ENCODE data around the gene METRNL. TPM values are rescaled to one million over a fixed set of nuclear protein-coding genes. Genes with fewer than 3 reads are reported as not detected.
A peak's percentile ranks its signal among the peaks of the same experiment; 100 is the strongest.
"Not testable (repeated sequence)": the region's sequence is repeated elsewhere in the genome, so short reads cannot be mapped to it uniquely, and the experiment has no call there.

Gene METRNL
- 10.1 TPM for polyA plus RNA-seq (2013)

- no peak within 1 kb of the TSS for H3K27ac ChIP-seq (ENCODE audit: insufficient read depth in 1 of 2, low read depth in 1 of 2, low read length in 2 of 2, poor library complexity in 1 of 2, severe bottlenecking in 2 of 2)
- H3K4me3 ChIP-seq (ENCODE audit: control insufficient read depth in 1 of 7, extremely low read depth in 1 of 7, insufficient read depth in 4 of 7, low read depth in 2 of 7, low read length in 6 of 7) = peak within 1 kb of the TSS; percentile 48 to 73 (median 66)
- peaks cover 0 to 28% (median 10%) of the 10 kb centered on the region in 5 experiments for H3K27me3 ChIP-seq (replicated peaks in 2 of 5; ENCODE audit: control insufficient read depth in 4 of 5, insufficient read depth in 5 of 5, low read length in 4 of 5)
- POLR2A ChIA-PET = interaction anchor here (0.6 to 1.3 kb wide), 9 partner anchors 8 to 121 kb away, joined by 3 to 5 read pairs (median 3); no protein-coding TSS in a partner anchor
- CTCF ChIA-PET = no interaction called here
- no peaks in the 10 kb centered on the region for H3K9me3 ChIP-seq (ENCODE audit: control extremely low read depth in 1 of 5, control insufficient read depth in 4 of 5, insufficient read depth in 2 of 5, low read depth in 1 of 5, low read length in 4 of 5)
- peaks cover 6 to 45% (median 38%) of the 10 kb centered on the region in 4 experiments for H3K4me1 ChIP-seq (ENCODE audit: control extremely low read depth in 1 of 4, control insufficient read depth in 4 of 4, insufficient read depth in 4 of 4, low read length in 3 of 4)
- H3K36me3 ChIP-seq (ENCODE audit: control insufficient read depth in 4 of 4, insufficient read depth in 4 of 4, low read length in 3 of 4) = no peaks in the 10 kb centered on the region
- DNase-seq = peak; percentile 40 to 59 (median 55)
- 0% methylated on average over 54 of the region's 69 CpGs for WGBS (ENCODE audit: insufficient coverage)
Observed at GRCh38 chr17:83079352-83079747, at the start of gene METRNL. TSS of gene METRNL (plus strand) at chr17:83079609. CDS start at chr17:83079816, 207 bp downstream.

- 90% methylated on average over 16 of the region's 23 CpGs for WGBS (ENCODE audit: insufficient coverage)
- ChIA-PET POLR2A (no interaction called here), CTCF (no interaction called here)
Observed at GRCh38 chr17:83030432-83030831, 49.0 kb upstream of the METRNL start.

GRCh38 chr17:83031321-83031945, 48.0 kb upstream of the METRNL start:
- H3K27ac ChIP-seq (ENCODE audit: insufficient read depth in 1 of 2, low read depth in 1 of 2, low read length in 2 of 2, poor library complexity in 1 of 2, severe bottlenecking in 2 of 2) = no peak overlapping the region
- H3K4me3 ChIP-seq (ENCODE audit: control insufficient read depth in 1 of 7, extremely low read depth in 1 of 7, insufficient read depth in 4 of 7, low read depth in 2 of 7, low read length in 6 of 7) = no peak overlapping the region
- peaks cover 0 to 4% (median 0%) of the 10 kb centered on the region in 5 experiments for H3K9me3 ChIP-seq (ENCODE audit: control extremely low read depth in 1 of 5, control insufficient read depth in 4 of 5, insufficient read depth in 2 of 5, low read depth in 1 of 5, low read length in 4 of 5)
- peaks cover 0 to 14% (median 11%) of the 10 kb centered on the region in 4 experiments for H3K4me1 ChIP-seq (ENCODE audit: control extremely low read depth in 1 of 4, control insufficient read depth in 4 of 4, insufficient read depth in 4 of 4, low read length in 3 of 4)
- 95% methylated on average over 35 of the region's 35 CpGs for WGBS (ENCODE audit: insufficient coverage)
- H3K27me3 ChIP-seq (replicated peaks in 2 of 5; ENCODE audit: control insufficient read depth in 4 of 5, insufficient read depth in 5 of 5, low read length in 4 of 5) = no peaks in the 10 kb centered on the region
- no peak for DNase-seq
- CTCF ChIA-PET = no interaction called here
- POLR2A ChIA-PET = no interaction called here
- H3K36me3 ChIP-seq (ENCODE audit: control insufficient read depth in 4 of 4, insufficient read depth in 4 of 4, low read length in 3 of 4) = peaks cover 10 to 54% (median 32%) of the 10 kb centered on the region in 4 experiments

More at GRCh38 chr17:83030432-83030831, 49.0 kb upstream of the METRNL start:
- Histone ChIP-seq H3K4me3 (ENCODE audit: control insufficient read depth in 1 of 7, extremely low read depth in 1 of 7, insufficient read depth in 4 of 7, low read depth in 2 of 7, low read length in 6 of 7) (no peak overlapping the region), H3K27me3 (replicated peaks in 2 of 5; ENCODE audit: control insufficient read depth in 4 of 5, insufficient read depth in 5 of 5, low read length in 4 of 5) (no peaks in the 10 kb centered on the region), H3K36me3 (ENCODE audit: control insufficient read depth in 4 of 4, insufficient read depth in 4 of 4, low read length in 3 of 4) (peaks cover 6 to 44% (median 25%) of the 10 kb centered on the region in 4 experiments), H3K27ac (ENCODE audit: insufficient read depth in 1 of 2, low read depth in 1 of 2, low read length in 2 of 2, poor library complexity in 1 of 2, severe bottlenecking in 2 of 2) (no peak overlapping the region), H3K4me1 (ENCODE audit: control extremely low read depth in 1 of 4, control insufficient read depth in 4 of 4, insufficient read depth in 4 of 4, low read length in 3 of 4) (peaks cover 0 to 18% (median 14%) of the 10 kb centered on the region in 4 experiments), H3K9me3 (ENCODE audit: control extremely low read depth in 1 of 5, control insufficient read depth in 4 of 5, insufficient read depth in 2 of 5, low read depth in 1 of 5, low read length in 4 of 5) (no peaks in the 10 kb centered on the region)
- no peak for DNase-seq

- H3K4me1 ChIP-seq (ENCODE audit: control extremely low read depth in 1 of 4, control insufficient read depth in 4 of 4, insufficient read depth in 4 of 4, low read length in 3 of 4); H3K4me3 ChIP-seq (ENCODE audit: control insufficient read depth in 1 of 7, extremely low read depth in 1 of 7, insufficient read depth in 4 of 7, low read depth in 2 of 7, low read length in 6 of 7); H3K9me3 ChIP-seq (ENCODE audit: control extremely low read depth in 1 of 5, control insufficient read depth in 4 of 5, insufficient read depth in 2 of 5, low read depth in 1 of 5, low read length in 4 of 5); POLR2A ChIA-PET; H3K27ac ChIP-seq (ENCODE audit: insufficient read depth in 1 of 2, low read depth in 1 of 2, low read length in 2 of 2, poor library complexity in 1 of 2, severe bottlenecking in 2 of 2); H3K27me3 ChIP-seq (replicated peaks in 2 of 5; ENCODE audit: control insufficient read depth in 4 of 5, insufficient read depth in 5 of 5, low read length in 4 of 5); CTCF ChIA-PET; DNase-seq: not testable (repeated sequence)
- peaks cover 10 to 60% (median 37%) of the 10 kb centered on the region in 4 experiments for H3K36me3 ChIP-seq (ENCODE audit: control insufficient read depth in 4 of 4, insufficient read depth in 4 of 4, low read length in 3 of 4)
- 93% methylated on average over 5 of the region's 33 CpGs for WGBS (ENCODE audit: insufficient coverage)
Observed at GRCh38 chr17:83031946-83032451, 47.4 kb upstream of the METRNL start.

GRCh38 chr17:83032781-83033180, 46.6 kb upstream of the METRNL start:
- CTCF ChIA-PET = no interaction called here
- Histone ChIP-seq H3K4me3 (ENCODE audit: control insufficient read depth in 1 of 7, extremely low read depth in 1 of 7, insufficient read depth in 4 of 7, low read depth in 2 of 7, low read length in 6 of 7) (no peak overlapping the region), H3K4me1 (ENCODE audit: control extremely low read depth in 1 of 4, control insufficient read depth in 4 of 4, insufficient read depth in 4 of 4, low read length in 3 of 4) (peaks cover 0 to 2% (median 0%) of the 10 kb centered on the region in 4 experiments), H3K27me3 (replicated peaks in 2 of 5; ENCODE audit: control insufficient read depth in 4 of 5, insufficient read depth in 5 of 5, low read length in 4 of 5) (no peaks in the 10 kb centered on the region), H3K9me3 (ENCODE audit: control extremely low read depth in 1 of 5, control insufficient read depth in 4 of 5, insufficient read depth in 2 of 5, low read depth in 1 of 5, low read length in 4 of 5) (peaks cover 0 to 4% (median 0%) of the 10 kb centered on the region in 5 experiments), H3K27ac (ENCODE audit: insufficient read depth in 1 of 2, low read depth in 1 of 2, low read length in 2 of 2, poor library complexity in 1 of 2, severe bottlenecking in 2 of 2) (no peak overlapping the region), H3K36me3 (ENCODE audit: control insufficient read depth in 4 of 4, insufficient read depth in 4 of 4, low read length in 3 of 4) (peaks cover 10 to 68% (median 43%) of the 10 kb centered on the region in 4 experiments)
- POLR2A ChIA-PET = no interaction called here
- 96% methylated on average over 4 of the region's 18 CpGs for WGBS (ENCODE audit: insufficient coverage)
- DNase-seq = no peak

GRCh38 chr17:83034525-83034924, 44.9 kb upstream of the METRNL start:
- ChIA-PET POLR2A (no interaction called here), CTCF (interaction anchor here (0.6 to 2.1 kb wide), 2 partner anchors 10 to 164 kb away, joined by 3 to 9 read pairs; no protein-coding TSS in a partner anchor)
- peaks cover 10 to 60% (median 37%) of the 10 kb centered on the region in 4 experiments for H3K36me3 ChIP-seq (ENCODE audit: control insufficient read depth in 4 of 4, insufficient read depth in 4 of 4, low read length in 3 of 4)
- no peak for DNase-seq
- H3K9me3 ChIP-seq (ENCODE audit: control extremely low read depth in 1 of 5, control insufficient read depth in 4 of 5, insufficient read depth in 2 of 5, low read depth in 1 of 5, low read length in 4 of 5) = peaks cover 0 to 4% (median 0%) of the 10 kb centered on the region in 5 experiments
- H3K4me3 ChIP-seq (ENCODE audit: control insufficient read depth in 1 of 7, extremely low read depth in 1 of 7, insufficient read depth in 4 of 7, low read depth in 2 of 7, low read length in 6 of 7) = no peak overlapping the region
- H3K27me3 ChIP-seq (replicated peaks in 2 of 5; ENCODE audit: control insufficient read depth in 4 of 5, insufficient read depth in 5 of 5, low read length in 4 of 5) = no peaks in the 10 kb centered on the region
- no peak overlapping the region for H3K27ac ChIP-seq (ENCODE audit: insufficient read depth in 1 of 2, low read depth in 1 of 2, low read length in 2 of 2, poor library complexity in 1 of 2, severe bottlenecking in 2 of 2)
- WGBS (ENCODE audit: insufficient coverage) = 92% methylated on average over 10 of the region's 14 CpGs
- no peaks in the 10 kb centered on the region for H3K4me1 ChIP-seq (ENCODE audit: control extremely low read depth in 1 of 4, control insufficient read depth in 4 of 4, insufficient read depth in 4 of 4, low read length in 3 of 4)

GRCh38 chr17:83035722-83036121, 43.7 kb upstream of the METRNL start:
- peaks cover 0 to 15% (median 3%) of the 10 kb centered on the region in 5 experiments for H3K9me3 ChIP-seq (ENCODE audit: control extremely low read depth in 1 of 5, control insufficient read depth in 4 of 5, insufficient read depth in 2 of 5, low read depth in 1 of 5, low read length in 4 of 5)
- no peak overlapping the region for H3K27ac ChIP-seq (ENCODE audit: insufficient read depth in 1 of 2, low read depth in 1 of 2, low read length in 2 of 2, poor library complexity in 1 of 2, severe bottlenecking in 2 of 2)
- H3K4me3 ChIP-seq (ENCODE audit: control insufficient read depth in 1 of 7, extremely low read depth in 1 of 7, insufficient read depth in 4 of 7, low read depth in 2 of 7, low read length in 6 of 7) = no peak overlapping the region
- H3K4me1 ChIP-seq (ENCODE audit: control extremely low read depth in 1 of 4, control insufficient read depth in 4 of 4, insufficient read depth in 4 of 4, low read length in 3 of 4) = no peaks in the 10 kb centered on the region
- no peaks in the 10 kb centered on the region for H3K27me3 ChIP-seq (replicated peaks in 2 of 5; ENCODE audit: control insufficient read depth in 4 of 5, insufficient read depth in 5 of 5, low read length in 4 of 5)
- ChIA-PET CTCF (interaction anchor here (2.1 kb wide), 1 partner anchor 9 kb away, joined by 9 read pairs; no protein-coding TSS in a partner anchor), POLR2A (no interaction called here)
- peaks cover 10 to 62% (median 40%) of the 10 kb centered on the region in 4 experiments for H3K36me3 ChIP-seq (ENCODE audit: control insufficient read depth in 4 of 4, insufficient read depth in 4 of 4, low read length in 3 of 4)
- DNase-seq = no peak
- 97% methylated on average over 12 of the region's 13 CpGs for WGBS (ENCODE audit: insufficient coverage)

Data from common myeloid progenitor, CD34-positive (primary cell).